Lower leg skin (tissue), 4 donors: ENCODE results near the gene MOGAT3. TPM values are rescaled to one million over a fixed set of nuclear protein-coding genes. Genes with fewer than 3 reads are reported as not detected.

Source experiments
- DNase-seq, 2 donors: peaks; one replicate each; pipeline ENCODE4 v3.0.0-alpha.2; 2019; ENCODE audit warnings: low spot score in 2 of 2
- H3K4me3 ChIP-seq: fragments of 200-600 bp; sonication (generic); 2 replicates; pipeline ENCODE4 v1.5.1; 2017; ENCODE audit warnings: mild to moderate bottlenecking, low read depth; ENCODE audit not compliant: poor library complexity, severe bottlenecking
- CTCF ChIP-seq, 3 donors: fragments of 450-650 bp; IDR thresholded peaks; one replicate each; pipeline ENCODE4 v1.5.1; 2016; ENCODE audit warnings: antibody characterized with exemption in 3 of 3, mild to moderate bottlenecking in 3 of 3, moderate library complexity in 2 of 3
- POLR2A ChIP-seq, 2 donors: fragments of 450-650 bp; IDR thresholded peaks; one replicate each; pipeline ENCODE4 v1.6.1; 2016 to 2017; ENCODE audit warnings: antibody characterized with exemption in 2 of 2, mild to moderate bottlenecking in 1 of 2, moderate library complexity in 1 of 2
- WGBS, 2 donors: methylation state at CpG; one replicate each; pipeline ENCODE4 v1.1.5; 2018; 5-methylcytosine and 5-hydroxymethylcytosine counted together
- intact Hi-C: fragments of 100-400 bp; cut with DNase I; formaldehyde crosslinking; loops from one replicate; pipeline ENCODE4 v1.15.0; 2023; ENCODE audit warnings: low total_unique reads
- total RNA-seq, 4 donors: library from RNA; depleted of rRNA; stranded (reverse); fragments of >200 nt; gene quantifications; one replicate each; pipeline ENCODE4 v1.1.0, GENCODE V29; 2016

MOGAT3 gene
- total RNA-seq, 4 donors from 2014 or later = not detected

GRCh38 chr7:101166909-101167644 lies 33.8 kb downstream of the MOGAT3 start:
- intact Hi-C loops = no loop called here
- H3K4me3 ChIP-seq = no peak overlapping the region
- DNase-seq = no peak
- WGBS, 2 donors = 2 to 3% methylated on average over 19 of the region's 19 CpGs
- no peak for TF ChIP-seq CTCF (IDR thresholded peaks at IDR 0.05)

- no peak for DNase-seq
- intact Hi-C loops = no loop called here
- H3K4me3 ChIP-seq = no peak overlapping the region
- TF ChIP-seq POLR2A (IDR thresholded peaks at IDR 0.05) (no peak), CTCF (IDR thresholded peaks at IDR 0.05) (no peak)
- WGBS, 2 donors = 1 to 2% methylated on average over 11 of the region's 11 CpGs
These were observed 34.3 kb downstream of the MOGAT3 start for GRCh38 chr7:101166648-101166908.

GRCh38 chr7:101165958-101166647 lies 34.7 kb downstream of the MOGAT3 start:
- 1% methylated on average over 36 to 38 of the region's 38 CpGs for WGBS, 2 donors

GRCh38 chr7:101165075-101165957 lies 35.5 kb downstream of the MOGAT3 start, which contains the start of gene VGF:
Gene VGF (minus strand): TSS chr7:101165569. CDS start chr7:101164843, 726 bp downstream.
- intact Hi-C loops = no loop called here
- 4 to 5% methylated on average over 37 to 47 of the region's 74 CpGs for WGBS, 2 donors

More at GRCh38 chr7:101165958-101166647, 34.7 kb downstream of the MOGAT3 start:
- no peak overlapping the region for H3K4me3 ChIP-seq
- DNase-seq = no peak
- no peak for TF ChIP-seq POLR2A (IDR thresholded peaks at IDR 0.05)
- intact Hi-C loops = no loop called here

GRCh38 chr7:101164071-101164840 lies 36.6 kb downstream of the MOGAT3 start:
- 2 to 3% methylated on average over 23 to 47 of the region's 75 CpGs for WGBS, 2 donors
- H3K4me3 ChIP-seq = no peak overlapping the region
- intact Hi-C loops = no loop called here
- no peak for DNase-seq
- TF ChIP-seq CTCF (IDR thresholded peaks at IDR 0.05) (no peak), POLR2A (IDR thresholded peaks at IDR 0.05) (no peak)

More at GRCh38 chr7:101165075-101165957, 35.5 kb downstream of the MOGAT3 start, which contains the start of gene VGF:
- peak; percentile 87 to 96 for DNase-seq
- TF ChIP-seq CTCF (IDR thresholded peaks at IDR 0.05) (no peak), POLR2A (IDR thresholded peaks at IDR 0.05) (no peak)
- no peak within 1 kb of the TSS for H3K4me3 ChIP-seq
